GM21619 (cell line): ENCODE data around the gene ZNF804A.

ENCODE experiments used
- ATAC-seq: cut with Tn5 transposase; IDR thresholded peaks from one replicate; pipeline ENCODE4 v1.9.1; 2021; ENCODE audit not compliant: unreplicated experiment

The ZNF804A gene

GRCh38 chr2:184923751-184924150 is 325.4 kb downstream of the ZNF804A start:
- ATAC-seq, result no peak

DNA sequence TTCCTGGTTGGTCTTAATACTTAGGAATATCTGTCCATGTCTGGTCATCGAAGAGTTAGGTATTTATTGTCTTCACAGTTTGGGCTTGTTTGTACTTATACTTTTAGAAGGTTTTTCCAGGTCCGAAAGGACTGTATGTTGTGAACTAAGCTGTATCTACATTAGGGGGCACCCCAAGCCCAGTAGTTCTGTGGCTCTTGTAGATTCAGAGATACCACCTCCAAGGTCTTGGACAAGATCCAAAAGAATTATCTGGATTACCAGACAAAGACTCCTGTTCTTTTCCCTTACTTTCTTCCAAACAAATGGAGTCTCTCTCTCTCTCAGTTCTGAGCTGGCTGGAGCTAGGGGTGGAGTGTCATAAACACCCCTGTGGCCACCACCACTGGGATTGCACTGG is 328.7 kb downstream of the ZNF804A start:
- no peak for ATAC-seq

DNA sequence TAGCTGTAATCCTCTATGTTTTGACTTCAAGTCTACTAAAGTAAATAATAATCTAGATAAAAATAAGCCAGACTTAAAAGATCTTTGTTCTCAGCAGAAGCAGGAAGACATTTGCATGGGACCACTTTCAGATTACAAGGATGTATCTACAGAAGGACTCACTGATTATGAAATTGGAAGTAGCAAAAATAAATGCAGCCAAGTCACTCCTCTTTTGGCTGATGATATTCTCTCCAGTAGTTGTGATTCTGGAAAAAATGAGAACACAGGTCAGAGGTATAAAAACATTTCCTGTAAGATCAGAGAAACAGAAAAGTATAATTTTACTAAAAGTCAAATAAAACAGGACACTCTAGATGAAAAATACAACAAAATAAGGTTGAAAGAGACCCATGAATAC is 338.4 kb downstream of the ZNF804A start:
- ATAC-seq, result no peak

DNA sequence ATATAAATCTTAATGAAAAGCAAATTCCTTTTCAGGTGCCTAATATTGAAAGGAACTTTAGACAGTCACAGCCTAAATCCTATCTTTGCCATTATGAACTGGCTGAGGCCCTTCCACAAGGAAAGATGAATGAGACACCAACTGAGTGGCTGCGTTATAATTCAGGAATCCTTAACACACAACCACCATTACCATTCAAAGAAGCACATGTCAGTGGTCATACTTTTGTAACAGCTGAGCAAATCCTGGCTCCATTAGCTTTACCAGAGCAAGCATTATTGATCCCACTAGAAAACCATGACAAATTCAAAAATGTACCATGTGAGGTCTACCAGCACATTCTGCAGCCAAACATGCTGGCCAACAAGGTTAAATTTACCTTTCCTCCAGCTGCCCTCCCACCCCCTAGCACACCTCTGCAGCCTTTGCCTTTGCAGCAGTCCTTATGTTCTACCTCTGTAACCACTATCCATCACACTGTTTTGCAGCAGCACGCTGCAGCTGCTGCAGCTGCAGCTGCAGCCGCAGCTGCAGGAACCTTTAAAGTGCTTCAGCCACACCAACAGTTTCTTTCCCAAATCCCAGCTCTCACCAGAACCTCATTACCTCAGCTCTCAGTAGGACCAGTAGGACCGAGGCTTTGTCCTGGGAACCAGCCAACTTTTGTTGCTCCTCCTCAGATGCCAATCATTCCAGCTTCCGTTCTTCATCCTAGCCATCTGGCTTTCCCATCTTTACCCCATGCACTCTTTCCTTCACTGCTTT is 340.1 kb downstream of the ZNF804A start:
- ATAC-seq, result no peak

GRCh38 chr2:184945326-184945725 is 347.0 kb downstream of the ZNF804A start:
- no peak for ATAC-seq

- no peak for ATAC-seq
Observed at GRCh38 chr2:184945824-184946223, 347.5 kb downstream of the ZNF804A start.

- ATAC-seq, result no peak
Observed at GRCh38 chr2:184956856-184957255, 358.5 kb downstream of the ZNF804A start.

- ATAC-seq, result no peak
Observed at GRCh38 chr2:184971546-184972068, 373.3 kb downstream of the ZNF804A start.
